SK-N-SH (cell line): Measurements from ENCODE around the gene HOXA4. TPM values are rescaled to one million over a fixed set of nuclear protein-coding genes. Genes with fewer than 3 reads are reported as not detected.

ENCODE experiments used
- CTCF ChIA-PET: fragments of 300-600, 350-600 bp; formaldehyde crosslinking; extraction: SDS; loops from one replicate; lab custom pipeline; 2021; lab: Yijun Ruan, JAX
- POLR2A ChIA-PET: fragments of 350-600 bp; sonication (Branson Sonifier 250); formaldehyde crosslinking; extraction: SDS; loops from one replicate; lab custom pipeline; 2020; ENCODE audit warnings: antibody characterized with exemption, inconsistent platforms; lab: Yijun Ruan, JAX
- DNase-seq: peaks from one replicate; pipeline ENCODE4 v3.0.0; 2012
- H2AFZ ChIP-seq: fragments of 200-600 bp; sonication (generic); 2 replicates; pipeline ENCODE4 v1.8.1; 2016; ENCODE audit warnings: antibody characterized with exemption, mild to moderate bottlenecking, low read depth
- H3F3A ChIP-seq: fragments of 200-600 bp; sonication (generic); replicated peaks from 2 replicates; pipeline ENCODE3; 2016; ENCODE audit warnings: antibody characterized with exemption, mild to moderate bottlenecking; ENCODE audit not compliant: insufficient read depth
- H3K27ac ChIP-seq, 2 experiments: fragments of 200-500 bp in 1 of 2; fragments of 200-600 bp in 1 of 2; sonication (Bioruptor generic) in 1 of 2; sonication (generic), shearing (Covaris generic) in 1 of 2; 2 replicates each; pipeline versions ENCODE4 v1.5.1 to v1.6.1; 2014 to 2016; ENCODE audit warnings: low read depth in 2 of 2, inconsistent platforms in 1 of 2, low read length in 1 of 2, mild to moderate bottlenecking in 1 of 2, mixed read lengths in 1 of 2
- H3K27me3 ChIP-seq: fragments of 200-600 bp; sonication (generic), shearing (Covaris generic); 2 replicates; pipeline ENCODE4 v1.6.1; 2016; ENCODE audit warnings: mixed run types; ENCODE audit not compliant: insufficient read depth
- H3K36me3 ChIP-seq, 2 experiments: fragments of 200-500 bp in 1 of 2; fragments of 200-600 bp in 1 of 2; sonication (Bioruptor generic) in 1 of 2; sonication (generic) in 1 of 2; replicated peaks in 1 of 2; 2 replicates each; pipeline versions ENCODE3 to v1.5.1; 2014 to 2016; ENCODE audit warnings: low read length in 1 of 2, mild to moderate bottlenecking in 1 of 2; ENCODE audit not compliant: insufficient read depth in 2 of 2, control insufficient read depth in 1 of 2
- H3K4me1 ChIP-seq, 2 experiments: fragments of 200-500 bp in 1 of 2; fragments of 200-600 bp in 1 of 2; sonication (Bioruptor generic) in 1 of 2; sonication (generic), shearing (Covaris generic) in 1 of 2; 2 replicates each; pipeline versions ENCODE4 v1.5.1 to v1.6.1; 2014 to 2016; ENCODE audit warnings: low read depth in 1 of 2, low read length in 1 of 2, mixed run types in 1 of 2; ENCODE audit not compliant: insufficient read depth in 2 of 2, control insufficient read depth in 1 of 2
- H3K4me2 ChIP-seq: fragments of 200-600 bp; sonication (generic), shearing (Covaris generic); 2 replicates; pipeline ENCODE4 v1.6.1; 2017; ENCODE audit warnings: mixed run types
- H3K4me3 ChIP-seq, 2 experiments: fragments of 200-500 bp in 1 of 2; fragments of 200-600 bp in 1 of 2; sonication (Bioruptor generic) in 1 of 2; sonication (generic), shearing (Covaris generic) in 1 of 2; 2 replicates each; pipeline versions ENCODE4 v1.5.1 to v1.8.1; 2014 to 2016; ENCODE audit warnings: low read depth in 2 of 2, inconsistent platforms in 1 of 2, low read length in 1 of 2, mild to moderate bottlenecking in 1 of 2, mixed read lengths in 1 of 2, moderate library complexity in 1 of 2
- H3K79me2 ChIP-seq: fragments of 200-600 bp; sonication (generic); 2 replicates; pipeline ENCODE4 v1.8.1; 2017; ENCODE audit warnings: mild to moderate bottlenecking; ENCODE audit not compliant: insufficient read depth
- H3K9ac ChIP-seq: fragments of 200-600 bp; sonication (generic); 2 replicates; pipeline ENCODE4 v1.6.1; 2017; ENCODE audit warnings: mixed run types
- H3K9me2 ChIP-seq: fragments of 200-600 bp; sonication (generic); 2 replicates; pipeline ENCODE4 v1.6.1; 2017; ENCODE audit warnings: mixed run types
- H3K9me3 ChIP-seq: fragments of 200-600 bp; sonication (generic); 2 replicates; pipeline ENCODE4 v1.6.1; 2017; ENCODE audit warnings: mixed run types, mild to moderate bottlenecking, moderate library complexity
- H4K20me1 ChIP-seq: fragments of 200-600 bp; sonication (generic); 2 replicates; pipeline ENCODE4 v1.6.1; 2017; ENCODE audit warnings: mild to moderate bottlenecking, mixed run types; ENCODE audit not compliant: insufficient read depth
- CHD2 ChIP-seq: fragments of 150-350 bp; IDR thresholded peaks from 2 replicates; pipeline ENCODE4 v1.6.1; 2018; ENCODE audit warnings: low read length; ENCODE audit not compliant: partially characterized antibody
- CTCF ChIP-seq: fragments of 200-600 bp; sonication (generic); IDR thresholded peaks from 2 replicates; pipeline ENCODE4 v1.6.1; 2017; ENCODE audit warnings: antibody characterized with exemption, mild to moderate bottlenecking, moderate library complexity
- EP300 ChIP-seq, 2 experiments: IDR thresholded peaks; 2 replicates each; pipeline versions ENCODE4 v1.4.0 to v1.6.1; 2012; ENCODE audit warnings: borderline replicate concordance in 1 of 2, low read depth in 1 of 2, low read length in 1 of 2
- EZH2phosphoT487 ChIP-seq: fragments of 200-600 bp; sonication (generic); IDR thresholded peaks from 2 replicates; pipeline ENCODE4 v1.6.1; 2017; ENCODE audit warnings: low read depth, mixed run types, mild to moderate bottlenecking, antibody characterized with exemption, moderate library complexity, borderline replicate concordance
- FOXM1 ChIP-seq: IDR thresholded peaks from 2 replicates; pipeline ENCODE4 v1.4.0; 2012; ENCODE audit warnings: low read depth, mild to moderate bottlenecking
- GATA2 ChIP-seq: sonication (generic); formaldehyde crosslinking; IDR thresholded peaks from 2 replicates; pipeline ENCODE4 v1.5.0; 2020; ENCODE audit warnings: mild to moderate bottlenecking, missing genetic modification reagents
- MXI1 ChIP-seq: IDR thresholded peaks from 2 replicates; pipeline ENCODE4 v1.6.1; 2012; ENCODE audit warnings: mild to moderate bottlenecking, low read depth, low read length, improper control_type of control experiment
- NFIC ChIP-seq: IDR thresholded peaks from 2 replicates; pipeline ENCODE4 v1.4.0; 2012; ENCODE audit warnings: borderline replicate concordance
- NRF1 ChIP-seq: IDR thresholded peaks from 2 replicates; pipeline ENCODE4 v1.6.1; 2012; ENCODE audit warnings: low read depth, mild to moderate bottlenecking, low read length
- RAD21 ChIP-seq: IDR thresholded peaks from 2 replicates; pipeline ENCODE4 v1.6.1; 2012; ENCODE audit warnings: mild to moderate bottlenecking, low read length
- RCOR1 ChIP-seq: fragments of 150-350 bp; IDR thresholded peaks from 2 replicates; pipeline ENCODE4 v1.6.1; 2017; ENCODE audit warnings: antibody characterized with exemption, low read length
- RXRA ChIP-seq: IDR thresholded peaks from 2 replicates; pipeline ENCODE4 v1.4.0; 2012; ENCODE audit warnings: low read depth, mild to moderate bottlenecking, borderline replicate concordance
- SIN3A ChIP-seq: IDR thresholded peaks from 2 replicates; pipeline ENCODE4 v1.6.1; 2012; ENCODE audit warnings: low read depth, mild to moderate bottlenecking, low read length, moderate library complexity, borderline replicate concordance
- SMC3 ChIP-seq: IDR thresholded peaks from 2 replicates; pipeline ENCODE4 v1.6.1; 2012; ENCODE audit warnings: low read depth, low read length, improper control_type of control experiment
- USF1 ChIP-seq: IDR thresholded peaks from 2 replicates; pipeline ENCODE4 v1.4.0; 2012; ENCODE audit warnings: low read depth, borderline replicate concordance
- WGBS: methylation state at CpG from one replicate; pipeline ENCODE4 v1.1.6; 2017; ENCODE audit warnings: low lambda C conversion rate; 5-methylcytosine and 5-hydroxymethylcytosine counted together
- polyA plus RNA-seq, 3 experiments: library from polyadenylated mRNA; depleted of rRNA; stranded (reverse); fragments of >200 nt; gene quantifications; 2 replicates each; pipeline ENCODE4 v1.2.3, GENCODE V29; 2012
- TF ChIP-seq, protein P1 (sequence below): IDR thresholded peaks from 2 replicates; pipeline ENCODE4 v1.4.0; 2012; ENCODE audit warnings: low read depth, borderline replicate concordance
- TF ChIP-seq, protein P2 (sequence below): IDR thresholded peaks from 2 replicates; pipeline ENCODE4 v1.6.1; 2012; ENCODE audit warnings: mild to moderate bottlenecking, low read depth, low read length, moderate library complexity

HOXA4 gene
- polyA plus RNA-seq, 1 of the 3 experiments (the other 2 are of a cell fraction), result not detected

DNA sequence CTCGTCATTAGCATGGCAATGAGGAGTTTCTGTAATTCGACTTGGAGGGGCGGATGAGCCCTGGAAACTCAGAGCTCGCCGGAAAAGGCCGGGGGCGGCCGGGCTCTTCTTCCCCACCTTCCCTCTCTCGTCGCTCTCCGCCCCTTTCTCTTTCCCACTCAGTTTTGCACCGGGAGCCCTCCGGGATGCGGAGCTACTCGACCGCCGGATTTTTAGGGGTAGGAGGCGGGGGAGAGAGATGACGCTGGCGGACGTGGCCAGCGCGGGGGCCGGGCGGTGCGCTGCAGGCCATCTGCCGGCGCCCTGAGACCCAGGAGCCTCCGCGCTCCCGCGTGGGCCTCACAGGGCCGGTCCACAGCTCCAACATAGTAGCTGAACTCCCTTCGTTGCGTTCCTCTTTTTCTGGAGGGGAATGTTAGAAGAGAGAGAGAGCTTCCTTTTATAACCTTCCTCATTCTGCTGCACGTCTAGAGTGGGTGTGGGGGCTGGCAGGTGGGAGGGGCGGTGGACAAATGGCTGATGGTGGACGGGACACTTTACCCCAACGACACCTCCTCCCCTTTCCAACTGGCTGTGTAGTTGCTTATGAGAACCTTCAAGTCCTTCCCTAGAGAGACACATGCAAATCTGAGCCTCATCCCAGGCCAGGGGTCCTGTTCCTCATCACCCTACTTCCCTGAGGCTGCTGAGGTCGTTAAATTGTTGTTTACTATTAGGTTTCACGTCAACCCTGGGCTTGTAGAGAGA lies 33.6 kb downstream of the HOXA4 start:
- H3K79me2 ChIP-seq, result no peaks in the 10 kb centered on the region

More for the DNA sequence above, 33.6 kb downstream of the HOXA4 start:
- Histone ChIP-seq H3F3A (no peaks in the 10 kb centered on the region), H3K9me3 (no peaks in the 10 kb centered on the region), H2AFZ (no peak overlapping the region), H4K20me1 (no peaks in the 10 kb centered on the region), H3K27me3 (peaks cover 97% of the 10 kb centered on the region), H3K36me3 (no peaks in the 10 kb centered on the region), H3K4me1 (no peaks in the 10 kb centered on the region; a peak in 1 of 4 replicates), H3K27ac (no peak overlapping the region), H3K9ac (no peak overlapping the region), H3K9me2 (no peaks in the 10 kb centered on the region), H3K4me3 (no peak overlapping the region; a peak in 1 of 4 replicates), H3K4me2 (no peak overlapping the region; the same call in 1 of the 2 replicates)
- ChIA-PET POLR2A (interaction anchor here (0.6 kb wide), 1 partner anchor 52 kb away, joined by 3 read pairs; no protein-coding TSS in a partner anchor), CTCF (interaction anchor here (1.0 to 2.5 kb wide), 5 partner anchors 9 to 64 kb away, joined by 3 to 8 read pairs (median 3); no protein-coding TSS in a partner anchor)
- 5% methylated on average over 41 of the region's 41 CpGs for WGBS
- no peak for TF ChIP-seq SMC3
- TF ChIP-seq NRF1, result no peak
- no peak for TF ChIP-seq CHD2
- no peak for TF ChIP-seq SIN3A
- TF ChIP-seq RCOR1, result no peak
- no peak for TF ChIP-seq EZH2phosphoT487
- TF ChIP-seq, protein P1, sequence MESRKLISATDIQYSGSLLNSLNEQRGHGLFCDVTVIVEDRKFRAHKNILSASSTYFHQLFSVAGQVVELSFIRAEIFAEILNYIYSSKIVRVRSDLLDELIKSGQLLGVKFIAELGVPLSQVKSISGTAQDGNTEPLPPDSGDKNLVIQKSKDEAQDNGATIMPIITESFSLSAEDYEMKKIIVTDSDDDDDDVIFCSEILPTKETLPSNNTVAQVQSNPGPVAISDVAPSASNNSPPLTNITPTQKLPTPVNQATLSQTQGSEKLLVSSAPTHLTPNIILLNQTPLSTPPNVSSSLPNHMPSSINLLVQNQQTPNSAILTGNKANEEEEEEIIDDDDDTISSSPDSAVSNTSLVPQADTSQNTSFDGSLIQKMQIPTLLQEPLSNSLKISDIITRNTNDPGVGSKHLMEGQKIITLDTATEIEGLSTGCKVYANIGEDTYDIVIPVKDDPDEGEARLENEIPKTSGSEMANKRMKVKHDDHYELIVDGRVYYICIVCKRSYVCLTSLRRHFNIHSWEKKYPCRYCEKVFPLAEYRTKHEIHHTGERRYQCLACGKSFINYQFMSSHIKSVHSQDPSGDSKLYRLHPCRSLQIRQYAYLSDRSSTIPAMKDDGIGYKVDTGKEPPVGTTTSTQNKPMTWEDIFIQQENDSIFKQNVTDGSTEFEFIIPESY, result no peak
- no peak for TF ChIP-seq RXRA
- TF ChIP-seq, protein P2, sequence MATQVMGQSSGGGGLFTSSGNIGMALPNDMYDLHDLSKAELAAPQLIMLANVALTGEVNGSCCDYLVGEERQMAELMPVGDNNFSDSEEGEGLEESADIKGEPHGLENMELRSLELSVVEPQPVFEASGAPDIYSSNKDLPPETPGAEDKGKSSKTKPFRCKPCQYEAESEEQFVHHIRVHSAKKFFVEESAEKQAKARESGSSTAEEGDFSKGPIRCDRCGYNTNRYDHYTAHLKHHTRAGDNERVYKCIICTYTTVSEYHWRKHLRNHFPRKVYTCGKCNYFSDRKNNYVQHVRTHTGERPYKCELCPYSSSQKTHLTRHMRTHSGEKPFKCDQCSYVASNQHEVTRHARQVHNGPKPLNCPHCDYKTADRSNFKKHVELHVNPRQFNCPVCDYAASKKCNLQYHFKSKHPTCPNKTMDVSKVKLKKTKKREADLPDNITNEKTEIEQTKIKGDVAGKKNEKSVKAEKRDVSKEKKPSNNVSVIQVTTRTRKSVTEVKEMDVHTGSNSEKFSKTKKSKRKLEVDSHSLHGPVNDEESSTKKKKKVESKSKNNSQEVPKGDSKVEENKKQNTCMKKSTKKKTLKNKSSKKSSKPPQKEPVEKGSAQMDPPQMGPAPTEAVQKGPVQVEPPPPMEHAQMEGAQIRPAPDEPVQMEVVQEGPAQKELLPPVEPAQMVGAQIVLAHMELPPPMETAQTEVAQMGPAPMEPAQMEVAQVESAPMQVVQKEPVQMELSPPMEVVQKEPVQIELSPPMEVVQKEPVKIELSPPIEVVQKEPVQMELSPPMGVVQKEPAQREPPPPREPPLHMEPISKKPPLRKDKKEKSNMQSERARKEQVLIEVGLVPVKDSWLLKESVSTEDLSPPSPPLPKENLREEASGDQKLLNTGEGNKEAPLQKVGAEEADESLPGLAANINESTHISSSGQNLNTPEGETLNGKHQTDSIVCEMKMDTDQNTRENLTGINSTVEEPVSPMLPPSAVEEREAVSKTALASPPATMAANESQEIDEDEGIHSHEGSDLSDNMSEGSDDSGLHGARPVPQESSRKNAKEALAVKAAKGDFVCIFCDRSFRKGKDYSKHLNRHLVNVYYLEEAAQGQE, result no peak
- no peak for TF ChIP-seq MXI1
- no peak for TF ChIP-seq CTCF
- TF ChIP-seq GATA2 (CRISPR knock-in tag), result no peak
- TF ChIP-seq EP300 (IDR thresholded peaks at IDR 0.05; ENCODE audit: borderline replicate concordance in 1 of 2, low read depth in 1 of 2, low read length in 1 of 2), result no peak
- TF ChIP-seq RAD21, result no peak
- no peak for TF ChIP-seq FOXM1
- TF ChIP-seq USF1, result no peak
- TF ChIP-seq NFIC, result no peak
- DNase-seq, result no peak
